ENCODE results near the gene LRIT1.

LRIT1 gene

DNA sequence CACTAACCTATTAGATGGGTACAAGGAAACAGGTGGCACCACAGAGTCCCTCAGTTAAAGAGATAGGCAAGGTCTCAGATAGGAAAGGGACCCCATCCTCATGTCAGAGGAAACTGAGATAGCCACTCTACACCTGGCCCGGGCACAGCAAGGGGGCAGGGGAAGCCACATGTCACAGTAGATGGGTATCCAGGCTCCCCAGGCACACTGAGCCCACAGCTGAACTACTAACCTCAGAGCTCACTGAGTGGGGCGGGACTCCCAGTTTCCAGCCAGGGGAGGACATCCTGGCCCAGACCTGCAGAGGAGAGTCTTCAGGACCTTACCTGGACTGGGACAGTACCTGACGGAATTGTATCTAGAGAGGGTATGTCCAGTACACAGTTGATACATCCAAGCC is 50.7 kb downstream of the LRIT1 start:
- DNase-seq (ENCODE audit: extremely low read depth, low read depth), result no peak
- H3K4me3 ChIP-seq (replicated peaks; ENCODE audit: low read depth, low read length), result no peak overlapping the region
- TF ChIP-seq, protein P1, sequence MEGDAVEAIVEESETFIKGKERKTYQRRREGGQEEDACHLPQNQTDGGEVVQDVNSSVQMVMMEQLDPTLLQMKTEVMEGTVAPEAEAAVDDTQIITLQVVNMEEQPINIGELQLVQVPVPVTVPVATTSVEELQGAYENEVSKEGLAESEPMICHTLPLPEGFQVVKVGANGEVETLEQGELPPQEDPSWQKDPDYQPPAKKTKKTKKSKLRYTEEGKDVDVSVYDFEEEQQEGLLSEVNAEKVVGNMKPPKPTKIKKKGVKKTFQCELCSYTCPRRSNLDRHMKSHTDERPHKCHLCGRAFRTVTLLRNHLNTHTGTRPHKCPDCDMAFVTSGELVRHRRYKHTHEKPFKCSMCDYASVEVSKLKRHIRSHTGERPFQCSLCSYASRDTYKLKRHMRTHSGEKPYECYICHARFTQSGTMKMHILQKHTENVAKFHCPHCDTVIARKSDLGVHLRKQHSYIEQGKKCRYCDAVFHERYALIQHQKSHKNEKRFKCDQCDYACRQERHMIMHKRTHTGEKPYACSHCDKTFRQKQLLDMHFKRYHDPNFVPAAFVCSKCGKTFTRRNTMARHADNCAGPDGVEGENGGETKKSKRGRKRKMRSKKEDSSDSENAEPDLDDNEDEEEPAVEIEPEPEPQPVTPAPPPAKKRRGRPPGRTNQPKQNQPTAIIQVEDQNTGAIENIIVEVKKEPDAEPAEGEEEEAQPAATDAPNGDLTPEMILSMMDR (IDR thresholded peaks at IDR 0.05; ENCODE audit: low read depth, low read length, missing control alignments), result no peak

DNA sequence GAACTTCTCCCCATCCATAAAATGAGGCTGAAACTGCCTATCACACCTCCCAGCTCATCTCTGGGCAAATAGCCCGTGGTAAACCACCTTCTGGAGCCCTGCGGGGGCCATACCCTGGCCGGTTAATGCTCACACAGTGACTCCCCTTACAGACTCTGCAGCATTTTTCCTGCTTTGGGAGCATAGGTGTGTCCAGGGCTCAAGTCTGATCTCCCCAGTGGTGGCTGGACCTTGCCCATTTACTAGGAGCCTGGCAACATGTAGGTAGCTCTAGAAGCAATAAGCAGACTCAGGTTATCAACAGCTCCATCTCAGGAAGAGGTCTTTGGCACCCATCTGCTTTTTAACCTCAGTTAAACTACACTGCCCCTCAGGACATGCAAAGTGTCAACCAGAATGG is 52.5 kb downstream of the LRIT1 start:
- no peak overlapping the region for H3K4me3 ChIP-seq (replicated peaks; ENCODE audit: low read depth, low read length)
- TF ChIP-seq, protein P1 (IDR thresholded peaks at IDR 0.05; ENCODE audit: low read depth, low read length, missing control alignments), result no peak
- no peak for DNase-seq (ENCODE audit: extremely low read depth, low read depth)

DNA sequence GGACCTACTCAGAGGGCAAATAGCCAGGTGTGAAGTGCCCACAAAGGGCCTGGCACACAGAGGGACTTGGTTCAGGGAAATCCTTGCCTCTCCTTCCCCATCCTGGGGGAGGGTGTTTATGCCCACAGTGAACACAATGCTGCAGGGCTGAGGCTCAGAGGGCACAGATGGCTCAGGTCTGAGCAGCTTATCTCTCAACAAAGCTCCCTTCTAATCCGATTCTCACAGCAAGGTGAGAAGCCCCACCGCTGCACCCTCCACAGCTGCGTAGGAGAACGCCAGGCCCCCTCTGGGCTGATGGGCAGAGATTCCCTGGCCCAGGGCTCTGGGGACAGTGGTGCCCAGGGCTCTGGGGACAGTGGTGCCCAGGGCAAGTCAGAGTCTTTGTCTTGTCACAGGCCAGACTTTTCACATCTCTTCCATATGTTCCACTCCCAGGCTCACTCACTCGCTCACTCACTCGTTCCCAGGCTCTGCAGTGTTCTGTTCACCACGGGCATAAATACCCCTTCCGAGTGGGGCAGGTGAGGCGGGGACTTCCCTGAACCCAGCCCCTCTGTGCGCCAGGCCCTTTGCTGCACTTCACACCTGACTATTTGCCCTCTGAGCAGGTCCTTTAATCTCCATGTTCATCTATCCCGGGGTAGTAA is 55.7 kb downstream of the LRIT1 start:
- no peak overlapping the region for H3K4me3 ChIP-seq (replicated peaks; ENCODE audit: low read depth, low read length)
- TF ChIP-seq, protein P1 (IDR thresholded peaks at IDR 0.05; ENCODE audit: low read depth, low read length, missing control alignments), result no peak
- DNase-seq (ENCODE audit: extremely low read depth, low read depth), result no peak

DNA sequence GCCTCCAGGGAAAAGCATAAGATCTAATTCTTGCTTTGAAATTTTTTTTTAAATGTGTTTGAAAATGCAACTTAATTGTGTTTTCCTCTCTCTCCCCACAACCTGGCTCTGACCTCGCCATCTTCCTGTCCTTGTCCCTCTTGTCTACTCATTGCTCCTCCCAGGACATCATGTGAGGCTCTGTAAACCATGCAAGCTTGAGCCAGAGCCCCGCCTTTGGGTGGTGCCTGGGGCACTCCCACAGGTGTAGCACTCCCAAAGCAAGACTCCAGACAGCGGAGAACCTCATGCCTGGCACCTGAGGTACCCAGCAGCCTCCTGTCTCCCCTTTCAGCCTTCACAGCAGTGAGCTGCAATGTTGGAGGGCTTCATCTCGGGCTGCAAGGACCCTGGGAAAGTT is 56.8 kb downstream of the LRIT1 start:
- DNase-seq (ENCODE audit: extremely low read depth, low read depth), result no peak
- TF ChIP-seq, protein P1 (IDR thresholded peaks at IDR 0.05; ENCODE audit: low read depth, low read length, missing control alignments), result no peak
- no peak overlapping the region for H3K4me3 ChIP-seq (replicated peaks; ENCODE audit: low read depth, low read length)

DNA sequence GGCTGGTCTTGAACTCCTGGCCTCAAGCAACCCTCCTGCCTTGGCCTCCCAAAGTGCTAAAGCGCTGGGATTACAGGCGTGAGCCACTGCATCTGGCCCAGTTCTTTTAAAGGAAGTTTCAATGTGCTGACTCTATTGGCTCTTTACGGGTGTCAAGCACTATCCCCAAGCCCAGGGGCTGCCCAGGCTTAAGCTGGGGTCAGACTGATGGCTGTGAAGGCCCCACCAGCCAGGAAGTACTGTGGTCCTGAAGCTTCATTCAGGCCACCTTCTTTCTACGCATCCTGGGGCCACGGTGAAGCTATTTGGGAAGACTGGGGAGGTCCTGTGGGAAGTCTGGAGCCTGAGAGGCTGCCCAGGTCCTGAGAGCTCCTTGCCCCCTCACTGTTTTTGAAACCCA is 59.7 kb downstream of the LRIT1 start:
- no peak for DNase-seq (ENCODE audit: extremely low read depth, low read depth)
- H3K4me3 ChIP-seq (replicated peaks; ENCODE audit: low read depth, low read length), result no peak overlapping the region
- TF ChIP-seq, protein P1 (IDR thresholded peaks at IDR 0.05; ENCODE audit: low read depth, low read length, missing control alignments), result no peak
